ENCODE data around the gene NADK. TPM values are rescaled to one million over a fixed set of nuclear protein-coding genes. Genes with fewer than 3 reads are reported as not detected.
A peak's percentile ranks its signal among the peaks of the same experiment; 100 is the strongest.
"Not testable (repeated sequence)": the region's sequence is repeated elsewhere in the genome, so short reads cannot be mapped to it uniquely, and the experiment has no call there.

Gene NADK
- total RNA-seq, 2 donors from 2014 or later, result 39.0 to 90.2 TPM

- Mint-ChIP-seq H3K36me3 (ENCODE audit: low read depth) (peaks cover 33% of the 10 kb centered on the region), H3K27ac (no peak overlapping the region), H3K27me3 (no peaks in the 10 kb centered on the region), H3K4me3 (no peak overlapping the region), H3K4me1 (no peaks in the 10 kb centered on the region), H3K9me3 (no peaks in the 10 kb centered on the region)
- ATAC-seq (replicated peaks), result no peak
Observed at GRCh38 chr1:1752636-1753606, 25.3 kb downstream of the NADK start.

GRCh38 chr1:1752190-1752589 lies 26.1 kb downstream of the NADK start:
- Mint-ChIP-seq H3K4me3 (no peak overlapping the region), H3K27me3 (no peaks in the 10 kb centered on the region), H3K9me3 (no peaks in the 10 kb centered on the region), H3K36me3 (ENCODE audit: low read depth) (peaks cover 25% of the 10 kb centered on the region), H3K27ac (no peak overlapping the region), H3K4me1 (no peaks in the 10 kb centered on the region)
- no peak for ATAC-seq (replicated peaks)

GRCh38 chr1:1749941-1750340 lies 28.3 kb downstream of the NADK start:
- H3K4me3 Mint-ChIP-seq; H3K27me3 Mint-ChIP-seq; ATAC-seq (replicated peaks); H3K4me1 Mint-ChIP-seq; H3K9me3 Mint-ChIP-seq; H3K27ac Mint-ChIP-seq: not testable (repeated sequence)
- peaks cover 11% of the 10 kb centered on the region for H3K36me3 Mint-ChIP-seq (ENCODE audit: low read depth)

- no peak for ATAC-seq (replicated peaks)
- H3K36me3 Mint-ChIP-seq (ENCODE audit: low read depth), result peaks cover 7% of the 10 kb centered on the region
- no peaks in the 10 kb centered on the region for H3K9me3 Mint-ChIP-seq
- H3K27me3 Mint-ChIP-seq, result no peaks in the 10 kb centered on the region
- no peaks in the 10 kb centered on the region for H3K4me1 Mint-ChIP-seq
- H3K4me3 Mint-ChIP-seq, result peak overlapping the region; percentile 15
- H3K27ac Mint-ChIP-seq, result peak overlapping the region; percentile 3
Observed at GRCh38 chr1:1748686-1749321, 29.5 kb downstream of the NADK start.

GRCh38 chr1:1746566-1746909 lies 31.7 kb downstream of the NADK start:
- not testable (repeated sequence) for H3K4me1 Mint-ChIP-seq, H3K27me3 Mint-ChIP-seq, H3K27ac Mint-ChIP-seq, H3K9me3 Mint-ChIP-seq
- H3K4me3 Mint-ChIP-seq, result peak overlapping the region; percentile 66
- H3K36me3 Mint-ChIP-seq (ENCODE audit: low read depth), result peaks cover 11% of the 10 kb centered on the region
- peak; percentile 90 for ATAC-seq (replicated peaks)

- Mint-ChIP-seq H3K27ac (peak overlapping the region; percentile 63), H3K36me3 (ENCODE audit: low read depth) (peaks cover 11% of the 10 kb centered on the region), H3K4me3 (peak overlapping the region; percentile 37)
- H3K4me1 Mint-ChIP-seq, H3K9me3 Mint-ChIP-seq, H3K27me3 Mint-ChIP-seq: not testable (repeated sequence)
- peak; percentile 73 for ATAC-seq (replicated peaks)
Observed at GRCh38 chr1:1745651-1746565, 32.4 kb downstream of the NADK start.

- not testable (repeated sequence) for H3K27me3 Mint-ChIP-seq; H3K27ac Mint-ChIP-seq; H3K9me3 Mint-ChIP-seq; ATAC-seq (replicated peaks); H3K4me1 Mint-ChIP-seq
- Mint-ChIP-seq H3K36me3 (ENCODE audit: low read depth) (peaks cover 15% of the 10 kb centered on the region), H3K4me3 (peak overlapping the region; percentile 34)
Observed at GRCh38 chr1:1742529-1742928, 35.7 kb downstream of the NADK start.

- not testable (repeated sequence) for H3K27me3 Mint-ChIP-seq; H3K4me3 Mint-ChIP-seq; H3K27ac Mint-ChIP-seq; H3K9me3 Mint-ChIP-seq; H3K4me1 Mint-ChIP-seq; ATAC-seq (replicated peaks)
- peaks cover 30% of the 10 kb centered on the region for H3K36me3 Mint-ChIP-seq (ENCODE audit: low read depth)
Observed at GRCh38 chr1:1741013-1741412, 37.3 kb downstream of the NADK start.

GRCh38 chr1:1738799-1739337 lies 39.4 kb downstream of the NADK start:
- not testable (repeated sequence) for H3K4me1 Mint-ChIP-seq; H3K27me3 Mint-ChIP-seq; H3K9me3 Mint-ChIP-seq; H3K27ac Mint-ChIP-seq; ATAC-seq (replicated peaks); H3K4me3 Mint-ChIP-seq
- peaks cover 42% of the 10 kb centered on the region for H3K36me3 Mint-ChIP-seq (ENCODE audit: low read depth)

- not testable (repeated sequence) for H3K27ac Mint-ChIP-seq, H3K27me3 Mint-ChIP-seq, H3K4me1 Mint-ChIP-seq, H3K4me3 Mint-ChIP-seq, H3K9me3 Mint-ChIP-seq
- H3K36me3 Mint-ChIP-seq (ENCODE audit: low read depth), result peaks cover 42% of the 10 kb centered on the region
- peak; percentile 64 for ATAC-seq (replicated peaks)
Observed at GRCh38 chr1:1737675-1738590, 40.3 kb downstream of the NADK start.

- Mint-ChIP-seq H3K9me3 (no peaks in the 10 kb centered on the region), H3K27ac (no peak overlapping the region), H3K4me3 (no peak overlapping the region), H3K36me3 (ENCODE audit: low read depth) (peaks cover 55% of the 10 kb centered on the region), H3K27me3 (no peaks in the 10 kb centered on the region), H3K4me1 (peaks cover 3% of the 10 kb centered on the region)
- no peak for ATAC-seq (replicated peaks)
Observed at GRCh38 chr1:1732381-1732780, 45.9 kb downstream of the NADK start.

GRCh38 chr1:1730870-1731269 lies 47.4 kb downstream of the NADK start:
- no peak overlapping the region for H3K4me3 Mint-ChIP-seq
- H3K4me1 Mint-ChIP-seq, result peaks cover 3% of the 10 kb centered on the region
- peaks cover 40% of the 10 kb centered on the region for H3K36me3 Mint-ChIP-seq (ENCODE audit: low read depth)
- H3K27me3 Mint-ChIP-seq, result no peaks in the 10 kb centered on the region
- H3K9me3 Mint-ChIP-seq, result no peaks in the 10 kb centered on the region
- ATAC-seq (replicated peaks), result no peak
- H3K27ac Mint-ChIP-seq, result no peak overlapping the region

- not testable (repeated sequence) for H3K27me3 Mint-ChIP-seq; H3K27ac Mint-ChIP-seq; ATAC-seq (replicated peaks); H3K4me3 Mint-ChIP-seq; H3K9me3 Mint-ChIP-seq; H3K4me1 Mint-ChIP-seq
- H3K36me3 Mint-ChIP-seq (ENCODE audit: low read depth), result peaks cover 35% of the 10 kb centered on the region
Observed at GRCh38 chr1:1730230-1730629, 48.0 kb downstream of the NADK start.

Measured in activated T-helper 17 cell treated with anti-CD3 and anti-CD28 coated beads, Interleukin-2, amount 50 U/mL, for 72 hours (primary cell).